MM.1S (cell line): ENCODE data around the gene LRRC4C.

Experiments
- CTCF ChIP-seq: fragments of 300-600 bp; sonication (generic); IDR thresholded peaks from 2 replicates; pipeline ENCODE4 v1.5.1; 2016; ENCODE audit warnings: antibody characterized with exemption, low read length, mixed read lengths
- EZH2 ChIP-seq: fragments of 300-600 bp; sonication (generic); optimal IDR thresholded peaks from 2 replicates; pipeline ENCODE3; 2017; ENCODE audit warnings: low read depth, mild to moderate bottlenecking, antibody characterized with exemption, low read length, mixed read lengths
- EZH2phosphoT487 ChIP-seq: fragments of 300-600 bp; sonication (generic); IDR thresholded peaks from 2 replicates; pipeline ENCODE4 v1.6.1; 2018; ENCODE audit warnings: antibody characterized with exemption, low read length

- TF ChIP-seq CTCF (no peak), EZH2phosphoT487 (no peak), EZH2 (no peak)
These were observed 839.8 kb downstream of the LRRC4C start for GRCh38 chr11:40619654-40620053.
